CD14-positive monocyte (primary cell): ENCODE results near the gene ITM2B. TPM values are rescaled to one million over a fixed set of nuclear protein-coding genes. Genes with fewer than 3 reads are reported as not detected.
A peak's percentile ranks its signal among the peaks of the same experiment; 100 is the strongest.

Source experiments
- DNase-seq, 3 donors: peaks; one replicate each; pipeline ENCODE4 v3.0.0-alpha.2; 2011 to 2022
- H2AFZ ChIP-seq: 2 replicates; pipeline ENCODE4 v1.6.0; 2012; ENCODE audit warnings: mild to moderate bottlenecking, low read depth, low read length, inconsistent platforms; ENCODE audit not compliant: insufficient read depth, poor library complexity, severe bottlenecking
- H3K27ac ChIP-seq, 2 donors: 1 replicate in 1 of 2; 2 replicates in 1 of 2; pipeline ENCODE4 v1.5.1; 2012 to 2013; ENCODE audit warnings: low read length in 2 of 2, control low read depth in 1 of 2, inconsistent platforms in 1 of 2, low read depth in 1 of 2, mild to moderate bottlenecking in 1 of 2
- H3K27me3 ChIP-seq, 2 donors: one replicate each; pipeline versions ENCODE4 v1.6.0 to v1.6.1; 2011 to 2013; ENCODE audit warnings: low read length in 2 of 2; ENCODE audit not compliant: control insufficient read depth in 2 of 2, insufficient read depth in 2 of 2
- H3K36me3 ChIP-seq, 2 donors: replicated peaks in 1 of 2; 1 replicate in 1 of 2; 2 replicates in 1 of 2; pipeline versions ENCODE4 v1.5.1 to v1.6.1; 2012 to 2013; ENCODE audit warnings: low read length in 2 of 2, control low read depth in 1 of 2, inconsistent platforms in 1 of 2, mild to moderate bottlenecking in 1 of 2; ENCODE audit not compliant: insufficient read depth in 2 of 2, control insufficient read depth in 1 of 2
- H3K4me1 ChIP-seq, 2 donors: 1 replicate in 1 of 2; 2 replicates in 1 of 2; pipeline versions ENCODE4 v1.5.1 to v1.6.1; 2012 to 2013; ENCODE audit warnings: low read length in 2 of 2, control low read depth in 1 of 2, inconsistent platforms in 1 of 2, mild to moderate bottlenecking in 1 of 2, moderate library complexity in 1 of 2; ENCODE audit not compliant: insufficient read depth in 2 of 2, control insufficient read depth in 1 of 2
- H3K4me2 ChIP-seq: replicated peaks from 2 replicates; pipeline ENCODE3; 2012; ENCODE audit warnings: low read length, moderate library complexity, mild to moderate bottlenecking; ENCODE audit not compliant: poor library complexity, severe bottlenecking; ENCODE audit errors: extremely low read depth
- H3K4me3 ChIP-seq, 3 experiments: fragments of 200-600 bp in 1 of 3; sonication (generic) in 1 of 3; replicated peaks in 1 of 3; 1 replicate in 2 of 3; 2 replicates in 1 of 3; pipeline ENCODE4 v1.5.1; 2011 to 2013; ENCODE audit warnings: low read length in 3 of 3, mild to moderate bottlenecking in 3 of 3, control low read depth in 2 of 3, low read depth in 2 of 3, inconsistent platforms in 1 of 3, moderate library complexity in 1 of 3
- H3K79me2 ChIP-seq: 2 replicates; pipeline ENCODE4 v1.6.0; 2012; ENCODE audit warnings: mild to moderate bottlenecking, control low read depth, inconsistent platforms, low read length, moderate library complexity; ENCODE audit not compliant: insufficient read depth
- H3K9ac ChIP-seq: 2 replicates; pipeline ENCODE4 v1.6.0; 2017; ENCODE audit warnings: low read length, mild to moderate bottlenecking; ENCODE audit not compliant: insufficient read depth, poor library complexity, severe bottlenecking
- H3K9me3 ChIP-seq, 2 donors: replicated peaks in 1 of 2; 1 replicate in 1 of 2; 2 replicates in 1 of 2; pipeline versions ENCODE4 v1.5.1 to v1.6.1; 2012 to 2013; ENCODE audit warnings: low read length in 2 of 2, control low read depth in 1 of 2; ENCODE audit not compliant: control insufficient read depth in 1 of 2, insufficient read depth in 1 of 2
- H4K20me1 ChIP-seq: 2 replicates; pipeline ENCODE4 v1.6.0; 2012; ENCODE audit warnings: mild to moderate bottlenecking, low read length, control low read depth, moderate library complexity; ENCODE audit not compliant: insufficient read depth
- H3K27ac Mint-ChIP-seq, 7 donors: one replicate each; pipeline ENCODE4 v1.8.0; 2020; ENCODE audit warnings: mild to moderate bottlenecking in 7 of 7, mixed read lengths in 7 of 7, moderate library complexity in 6 of 7, inconsistent platforms in 2 of 7
- H3K27me3 Mint-ChIP-seq, 3 donors: one replicate each; pipeline ENCODE4 v1.8.0; 2021 to 2022; ENCODE audit warnings: low read depth in 3 of 3, mild to moderate bottlenecking in 3 of 3, mixed read lengths in 3 of 3, moderate library complexity in 3 of 3, inconsistent platforms in 1 of 3
- H3K36me3 Mint-ChIP-seq, 2 donors: one replicate each; pipeline ENCODE4 v1.8.0; 2020; ENCODE audit warnings: mixed read lengths in 2 of 2, inconsistent platforms in 1 of 2, mild to moderate bottlenecking in 1 of 2
- H3K4me1 Mint-ChIP-seq: one replicate; pipeline ENCODE4 v1.8.0; 2020; ENCODE audit warnings: mild to moderate bottlenecking, mixed read lengths
- H3K4me3 Mint-ChIP-seq, 2 donors: one replicate each; pipeline ENCODE4 v1.8.0; 2020; ENCODE audit warnings: mild to moderate bottlenecking in 2 of 2, mixed read lengths in 2 of 2, moderate library complexity in 1 of 2
- H3K9me3 Mint-ChIP-seq, 7 donors: one replicate each; pipeline ENCODE4 v1.8.0; 2020 to 2022; ENCODE audit warnings: mixed read lengths in 7 of 7, mild to moderate bottlenecking in 6 of 7, moderate library complexity in 6 of 7, inconsistent platforms in 2 of 7
- CTCF ChIP-seq: fragments of 200-600 bp; IDR thresholded peaks from one replicate; pipeline ENCODE4 v1.8.0; 2022; ENCODE audit warnings: antibody characterized with exemption, mild to moderate bottlenecking
- WGBS: methylation state at CpG from one replicate; pipeline ENCODE4 v1.1.5; 2013; ENCODE audit warnings: missing lambda C conversion rate; ENCODE audit not compliant: insufficient coverage; 5-methylcytosine and 5-hydroxymethylcytosine counted together
- intact Hi-C, 2 donors: fragments of 100-400 bp; cut with micrococcal nuclease; formaldehyde crosslinking; loops; one replicate each; pipeline versions ENCODE4 v1.15.0 to v1.15.1; 2023
- polyA plus RNA-seq, 3 donors: library from polyadenylated mRNA; depleted of rRNA in 1 of 3; unstranded in 2 of 3; stranded (reverse) in 1 of 3; fragments of 300-500 nt in 2 of 3; fragments of >200 nt in 1 of 3; fragmentation: Illumina TruSeq in 2 of 3; gene quantifications; 1 replicate in 2 of 3; 2 replicates in 1 of 3; pipeline ENCODE4 v1.2.3, GENCODE V29; 2012 to 2021

Gene ITM2B
- polyA plus RNA-seq, 3 donors, result 702 to 1,657 (median 1,502) TPM

DNA sequence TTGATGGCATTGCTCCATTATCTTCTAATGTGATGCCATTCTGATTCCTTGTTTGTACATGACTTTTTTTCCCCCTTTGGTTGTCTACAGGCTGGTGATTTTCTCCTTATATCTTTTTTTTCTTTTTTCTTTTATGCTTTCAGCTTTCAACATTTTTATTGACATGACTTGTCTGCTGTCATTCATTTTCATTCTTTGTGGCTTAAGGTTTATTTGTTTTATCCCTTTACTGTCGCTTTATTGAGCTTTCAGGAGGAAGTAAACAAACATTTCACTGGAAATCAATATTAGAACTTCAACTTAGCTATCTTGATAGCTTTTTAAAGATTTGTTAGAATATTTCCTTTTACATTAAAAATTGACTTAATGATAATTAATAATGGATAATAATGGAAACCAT lies 9.7 kb downstream of the ITM2B start:
- Histone ChIP-seq H3K27me3 (no peaks in the 10 kb centered on the region), H3K36me3 (peaks cover 37 to 65% of the 10 kb centered on the region in 2 donors), H2AFZ (no peak overlapping the region), H3K9me3 (no peaks in the 10 kb centered on the region), H3K79me2 (peaks cover 99% of the 10 kb centered on the region), H4K20me1 (peaks cover 98% of the 10 kb centered on the region), H3K9ac (no peak overlapping the region), H3K4me2 (no peak overlapping the region), H3K27ac (no peak overlapping the region), H3K4me3 (no peak overlapping the region), H3K4me1 (peaks cover 4 to 18% of the 10 kb centered on the region in 2 donors)
- no peak overlapping the region for H3K4me3 Mint-ChIP-seq
- intact Hi-C loops, result no loop called here
- WGBS, result no CpG with 5 or more reads among the region's 1 CpG
- no peaks in the 10 kb centered on the region for H3K9me3 Mint-ChIP-seq
- H3K27me3 Mint-ChIP-seq, result no peaks in the 10 kb centered on the region
- peaks cover 34% of the 10 kb centered on the region for H3K4me1 Mint-ChIP-seq
- TF ChIP-seq CTCF, result no peak
- peak overlapping the region in 1 of 7 donors; percentile 16 for H3K27ac Mint-ChIP-seq
- DNase-seq, result no peak
- H3K36me3 Mint-ChIP-seq, result peaks cover 40 to 51% of the 10 kb centered on the region in 2 donors

DNA sequence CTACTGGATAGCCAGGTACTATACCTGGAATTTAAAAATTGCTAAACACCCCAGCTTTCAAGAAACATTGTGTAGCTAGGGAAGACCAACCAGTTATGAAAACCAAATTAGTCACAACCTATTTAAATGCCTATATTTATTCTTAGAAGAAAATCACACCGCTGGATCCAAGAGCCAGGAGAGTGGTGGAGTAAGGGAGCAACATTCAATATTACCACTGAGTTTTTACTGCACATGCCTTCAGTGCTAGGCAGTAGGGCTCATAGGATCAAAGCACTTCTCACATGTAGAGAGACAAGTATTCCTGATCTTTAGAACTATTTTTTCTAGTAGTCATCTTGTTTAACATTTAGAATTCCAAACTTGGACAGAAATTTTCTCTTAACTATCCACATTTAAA lies 11.2 kb downstream of the ITM2B start:
- Histone ChIP-seq H3K9ac (no peak overlapping the region), H2AFZ (no peak overlapping the region), H3K36me3 (peaks cover 35 to 54% of the 10 kb centered on the region in 2 donors), H3K4me1 (peaks cover 4 to 7% of the 10 kb centered on the region in 2 donors), H4K20me1 (peaks cover 100% of the 10 kb centered on the region), H3K27ac (no peak overlapping the region), H3K27me3 (no peaks in the 10 kb centered on the region), H3K79me2 (peaks cover 99% of the 10 kb centered on the region), H3K4me3 (no peak overlapping the region), H3K4me2 (no peak overlapping the region), H3K9me3 (no peaks in the 10 kb centered on the region)
- WGBS, result no CpG with 5 or more reads among the region's 1 CpG
- no peak for TF ChIP-seq CTCF
- H3K9me3 Mint-ChIP-seq, result no peaks in the 10 kb centered on the region
- peaks cover 33% of the 10 kb centered on the region for H3K4me1 Mint-ChIP-seq
- H3K36me3 Mint-ChIP-seq, result peaks cover 36 to 59% of the 10 kb centered on the region in 2 donors
- no peak overlapping the region for H3K4me3 Mint-ChIP-seq
- DNase-seq, result no peak
- H3K27ac Mint-ChIP-seq, result no peak overlapping the region
- no peaks in the 10 kb centered on the region for H3K27me3 Mint-ChIP-seq
- intact Hi-C loops, result no loop called here
